GM18498 (cell line): ENCODE measurements around the gene SLC39A11.
"Not testable (repeated sequence)": the region's sequence is repeated elsewhere in the genome, so short reads cannot be mapped to it uniquely, and the experiment has no call there.

ENCODE experiments used
- ATAC-seq: cut with Tn5 transposase; IDR thresholded peaks from one replicate; pipeline ENCODE4 v1.9.1; 2021; ENCODE audit warnings: mild to moderate bottlenecking, moderate library complexity; ENCODE audit not compliant: unreplicated experiment

The SLC39A11 gene

DNA sequence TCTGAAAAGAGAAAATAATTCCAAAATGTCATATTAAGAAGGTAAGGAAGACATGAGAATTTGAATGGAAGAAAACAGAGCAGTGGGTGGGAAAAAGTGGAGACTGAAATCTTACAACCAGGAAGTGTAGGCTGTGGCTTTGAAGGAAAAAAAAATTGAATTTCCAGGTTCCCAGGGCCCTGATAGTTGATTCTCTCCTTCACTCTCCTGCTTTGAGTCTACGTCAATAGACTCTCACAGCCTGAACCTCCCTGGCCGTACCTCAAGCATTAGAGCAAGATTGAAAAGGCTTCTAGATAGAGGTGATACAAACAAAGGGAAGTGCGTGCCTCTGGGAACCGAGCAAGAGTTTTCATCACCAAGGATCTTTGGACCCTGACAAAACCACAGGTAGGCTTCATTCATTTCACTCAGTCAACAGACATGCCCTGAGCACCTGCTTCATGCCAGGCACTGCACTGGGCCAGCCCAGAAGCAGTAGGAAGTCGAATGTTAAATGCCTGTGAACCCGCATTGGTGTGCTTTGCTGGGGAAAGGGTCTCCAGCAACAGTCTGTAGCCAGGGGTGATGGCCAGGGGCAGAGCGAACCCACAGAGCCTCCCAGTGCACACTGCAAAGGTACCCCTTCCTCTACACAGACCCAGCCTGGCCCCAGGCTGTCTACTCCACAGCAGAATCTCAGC, 163.9 kb downstream of the SLC39A11 start:
- ATAC-seq = no peak

DNA sequence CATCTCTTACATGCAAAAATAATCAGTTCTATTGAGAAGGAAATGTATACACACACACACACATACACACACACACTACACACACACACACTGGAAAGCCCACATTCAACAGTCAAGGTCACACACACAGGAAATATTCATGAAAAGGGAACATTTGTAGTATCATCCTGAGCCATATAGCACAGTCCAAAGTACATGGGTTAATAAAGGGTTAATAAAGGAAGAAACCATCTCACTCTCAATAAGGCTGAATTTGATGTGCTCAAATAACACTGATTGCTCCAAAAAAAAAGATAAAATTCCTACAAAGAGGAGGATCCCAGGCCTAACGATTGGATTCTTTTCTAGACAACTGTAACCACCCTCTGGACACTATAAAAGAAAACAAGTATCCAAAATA, 164.7 kb downstream of the SLC39A11 start:
- no peak for ATAC-seq

DNA sequence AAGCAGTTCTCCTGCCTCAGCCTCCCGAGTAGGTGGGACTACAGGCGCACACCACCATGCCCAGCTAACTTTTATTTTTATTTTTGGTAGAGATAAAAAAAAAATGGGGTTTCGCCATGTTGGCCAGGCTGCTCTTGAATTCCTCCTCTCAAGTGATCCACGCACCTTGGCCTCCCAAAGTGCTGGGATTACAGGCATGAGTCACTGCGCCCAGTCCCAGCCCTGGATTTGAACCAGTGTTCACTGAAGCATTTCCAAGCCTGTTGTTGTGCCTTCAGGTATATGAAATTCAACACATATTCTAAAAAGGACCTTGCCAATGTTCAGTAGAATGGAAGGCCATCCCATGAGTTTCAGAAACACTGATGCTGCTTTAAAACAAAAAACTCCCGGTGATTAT, 165.3 kb downstream of the SLC39A11 start:
- no peak for ATAC-seq

DNA sequence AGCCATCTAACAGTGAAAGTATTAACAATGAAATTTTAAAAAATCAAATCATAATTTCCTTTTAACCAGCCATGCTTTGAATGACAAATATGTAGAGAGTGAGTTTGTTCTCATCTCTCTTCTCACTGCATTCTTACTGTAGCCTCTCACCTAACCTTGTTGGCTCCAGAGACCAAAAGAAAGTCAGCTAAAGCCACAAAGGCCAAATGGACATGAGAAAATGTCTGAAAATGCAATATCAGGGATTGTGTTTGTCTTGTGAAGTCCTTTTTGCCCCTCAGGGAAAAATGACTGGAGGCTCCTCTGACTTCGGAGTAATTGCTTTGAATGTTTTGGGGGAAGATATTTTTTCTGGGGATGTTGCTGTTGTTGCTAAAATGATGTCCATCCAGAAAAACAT, 166.3 kb downstream of the SLC39A11 start:
- no peak for ATAC-seq

DNA sequence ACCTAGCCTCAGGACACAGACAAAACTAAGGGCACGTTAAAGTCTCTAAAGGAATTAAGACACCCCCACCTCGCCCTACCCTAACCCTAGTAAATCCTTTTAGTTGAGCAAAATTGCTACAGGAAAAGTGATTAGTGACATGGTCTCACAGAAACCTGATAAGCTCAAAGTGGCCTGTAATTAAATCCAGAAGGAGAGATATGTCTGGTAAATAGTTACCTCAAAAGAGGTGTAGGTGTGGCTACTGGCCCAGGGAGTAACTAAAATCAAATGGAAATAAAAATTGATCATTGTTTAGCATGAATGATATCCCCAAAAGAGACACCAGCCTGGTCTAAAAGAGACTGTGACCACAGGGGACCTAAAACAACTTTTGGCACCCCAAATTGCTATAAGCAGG, 168.3 kb downstream of the SLC39A11 start:
- no peak for ATAC-seq

DNA sequence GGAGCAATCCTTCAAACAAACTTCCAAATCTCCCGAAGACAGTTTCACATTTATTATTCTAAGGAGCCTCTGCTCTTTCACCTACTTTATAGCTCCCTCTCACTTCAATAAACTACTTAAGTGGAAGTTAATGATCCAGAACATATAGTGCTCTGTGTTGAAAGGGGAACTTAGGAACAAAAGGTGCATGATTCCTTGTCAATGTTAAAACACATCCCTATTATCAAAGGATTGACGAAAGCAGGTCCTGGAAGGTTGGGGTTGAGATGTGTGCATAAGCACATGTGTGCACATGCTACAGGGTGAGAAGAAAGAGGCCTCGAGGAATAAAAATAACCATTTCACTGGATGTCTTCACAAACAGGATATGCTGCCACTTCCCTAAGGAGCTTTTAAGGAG, 170.3 kb downstream of the SLC39A11 start:
- no peak for ATAC-seq

DNA sequence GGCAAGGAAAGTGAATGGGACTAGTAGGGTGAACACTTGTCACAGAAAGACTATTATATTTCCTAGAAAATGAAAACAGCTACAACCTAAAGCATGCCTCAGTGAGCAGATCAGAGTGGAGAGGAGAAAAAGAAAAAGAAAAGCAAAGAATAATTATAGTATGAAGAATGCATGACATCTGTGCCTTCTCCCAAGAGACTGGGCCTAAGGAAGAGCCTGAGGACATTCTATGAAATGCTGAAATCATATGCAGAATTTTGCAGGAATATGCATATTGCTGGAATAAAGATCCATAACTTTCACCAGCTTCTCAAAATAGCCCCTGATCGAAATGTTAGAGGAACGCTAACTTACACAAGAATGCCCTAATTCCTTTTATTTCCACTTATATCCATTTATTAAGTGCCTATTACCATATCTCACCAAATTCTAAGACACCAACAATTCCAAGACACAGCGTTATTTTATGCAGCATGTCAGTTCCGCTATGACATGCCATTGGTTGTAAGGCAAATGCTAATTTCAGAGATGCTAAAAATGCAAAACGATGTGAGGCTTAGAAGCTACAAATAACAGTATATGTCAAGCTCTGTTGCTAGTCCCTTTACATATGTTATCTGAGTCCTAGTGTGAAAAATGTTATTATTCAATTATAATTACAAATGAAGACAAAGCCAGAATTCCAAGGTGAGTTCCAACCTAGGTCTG, 171.0 kb downstream of the SLC39A11 start:
- no peak for ATAC-seq

DNA sequence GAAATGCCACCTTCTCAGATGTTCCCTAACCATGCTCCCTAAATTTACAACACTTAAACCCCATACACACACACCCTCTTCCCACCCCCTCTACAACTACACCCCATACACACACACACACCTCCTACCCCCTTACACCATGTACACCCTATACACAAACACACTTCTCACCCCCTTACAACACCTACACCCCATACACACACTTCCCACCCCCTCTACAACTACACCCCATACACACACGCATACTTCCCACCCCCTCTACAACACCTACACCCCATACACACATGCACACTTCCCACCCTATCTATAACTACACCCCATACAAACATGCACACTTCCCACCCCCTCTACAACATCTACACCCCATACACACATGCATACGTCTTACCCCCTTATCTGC, 172.0 kb downstream of the SLC39A11 start:
- ATAC-seq = no peak

DNA sequence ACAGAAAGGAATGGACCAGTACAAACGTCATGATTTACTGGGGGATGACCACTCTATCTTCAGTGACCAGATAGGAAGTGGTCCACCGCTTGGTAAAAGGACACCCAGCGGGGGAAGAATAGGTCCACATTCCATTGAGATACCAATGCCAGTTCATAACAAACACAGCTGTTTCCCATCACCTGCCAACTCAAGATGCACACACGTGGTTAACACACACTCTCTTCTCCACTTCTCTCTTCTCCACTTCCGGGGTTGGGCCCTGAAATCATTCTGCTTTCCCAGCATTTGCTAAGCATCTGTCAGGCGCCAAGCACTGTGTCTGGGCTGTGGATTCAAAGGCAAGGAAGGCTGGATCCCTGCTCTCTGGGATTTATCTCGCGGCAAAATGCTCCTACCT, 175.5 kb downstream of the SLC39A11 start:
- ATAC-seq = no peak

DNA sequence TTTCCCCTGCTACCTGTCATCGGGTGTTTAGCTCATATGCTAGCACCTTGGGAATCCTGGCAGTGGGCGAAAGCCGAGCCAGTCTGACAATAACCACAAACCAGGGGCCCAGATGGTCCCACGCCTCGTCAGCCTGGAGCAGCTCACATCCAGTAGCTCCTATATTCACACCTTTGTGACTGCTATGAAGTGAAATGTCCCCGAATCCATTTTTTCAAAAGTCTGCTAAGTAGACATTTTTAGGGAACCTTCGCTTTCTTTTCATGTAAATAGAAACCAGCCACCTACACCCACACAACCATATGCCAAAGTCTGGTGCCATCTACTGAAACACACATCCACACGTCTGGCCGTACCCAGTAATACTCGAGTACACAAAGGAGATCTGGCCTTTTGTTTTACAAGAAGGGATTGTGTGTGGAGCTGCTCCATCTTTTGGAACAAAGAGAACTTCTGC, 176.8 kb downstream of the SLC39A11 start:
- no peak for ATAC-seq

DNA sequence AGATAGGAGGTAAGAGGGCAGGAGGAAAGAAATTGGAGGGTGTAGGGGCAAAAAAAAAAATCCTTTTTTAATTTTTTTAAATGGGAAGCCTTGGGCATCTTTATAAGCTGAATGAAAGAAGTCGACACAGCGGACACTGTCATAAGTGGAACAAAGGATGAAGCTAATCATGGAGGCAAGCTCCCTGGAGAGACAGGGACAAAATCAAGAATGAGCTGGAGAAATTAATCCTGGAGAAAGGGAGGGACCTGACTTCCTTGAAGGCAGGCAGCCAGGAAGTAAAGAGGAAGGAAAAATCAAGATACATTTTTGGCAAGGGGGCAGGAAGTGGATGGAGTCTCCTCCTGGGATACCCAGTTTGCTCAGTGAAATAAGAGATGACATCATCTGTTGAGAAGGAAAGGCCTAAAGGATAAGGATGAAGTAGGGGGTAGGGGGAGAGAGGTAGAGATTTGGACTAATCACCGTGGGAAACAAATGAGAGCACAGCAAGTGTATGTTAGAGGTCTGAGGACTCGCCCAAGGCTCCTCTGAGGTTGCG, 179.3 kb downstream of the SLC39A11 start:
- no peak for ATAC-seq

DNA sequence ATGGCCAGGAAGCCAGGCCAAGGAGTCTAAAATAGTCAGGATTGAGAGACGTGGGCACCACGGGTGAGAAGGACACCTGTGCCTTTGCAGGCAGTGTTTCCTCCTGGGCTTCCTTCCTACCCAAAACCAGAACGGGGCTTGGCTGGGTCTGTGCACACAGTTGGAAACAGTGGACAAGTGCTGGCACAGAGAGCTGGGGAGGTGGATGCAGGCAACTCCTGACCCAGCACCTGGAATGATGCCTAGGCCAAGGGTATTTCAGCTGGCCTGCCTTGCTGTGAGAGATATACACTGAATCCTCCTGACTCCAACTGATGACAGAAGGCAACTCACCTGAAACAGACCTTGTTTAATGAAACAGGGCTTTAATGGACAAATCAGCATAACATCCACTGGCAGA, 186.2 kb downstream of the SLC39A11 start:
- ATAC-seq = no peak

DNA sequence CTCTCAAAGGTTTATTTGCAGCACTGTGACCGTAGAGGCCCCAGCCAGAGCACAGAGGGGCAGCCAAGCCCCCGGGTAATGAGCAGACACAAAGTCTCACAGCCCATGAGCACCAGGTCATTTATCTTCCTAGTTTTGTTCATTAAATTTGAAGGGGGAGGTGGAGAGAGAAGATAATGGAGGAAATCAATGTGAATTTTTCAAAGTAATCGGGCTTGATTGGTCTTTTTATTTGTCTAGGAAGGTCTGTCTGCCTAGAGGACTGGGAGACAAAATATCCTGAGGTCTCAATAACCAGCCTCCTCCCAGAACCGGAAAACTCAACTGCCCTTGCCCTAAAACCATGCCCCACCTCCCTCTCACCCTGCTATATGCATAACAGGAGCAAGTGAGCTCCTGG, 189.0 kb downstream of the SLC39A11 start:
- ATAC-seq = no peak

DNA sequence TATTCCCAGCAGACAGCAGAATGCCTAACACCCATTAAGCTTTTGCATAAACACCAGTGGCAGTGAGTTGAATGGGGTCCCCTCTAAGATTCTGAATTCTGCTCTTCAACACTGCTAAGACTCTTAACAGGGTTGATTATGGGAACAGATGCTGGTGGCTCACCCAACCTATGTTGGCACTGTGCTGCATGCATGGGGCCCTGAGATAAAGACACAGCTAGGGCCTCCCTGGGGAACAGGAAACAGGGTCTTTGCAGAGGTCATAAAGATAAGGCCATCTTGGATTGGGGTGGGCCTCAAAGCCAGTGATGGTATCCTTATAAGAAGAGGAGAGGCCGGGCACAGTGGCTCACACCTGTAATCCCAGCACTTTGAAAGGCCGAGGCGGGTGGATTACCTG, 190.8 kb downstream of the SLC39A11 start:
- ATAC-seq = no peak

DNA sequence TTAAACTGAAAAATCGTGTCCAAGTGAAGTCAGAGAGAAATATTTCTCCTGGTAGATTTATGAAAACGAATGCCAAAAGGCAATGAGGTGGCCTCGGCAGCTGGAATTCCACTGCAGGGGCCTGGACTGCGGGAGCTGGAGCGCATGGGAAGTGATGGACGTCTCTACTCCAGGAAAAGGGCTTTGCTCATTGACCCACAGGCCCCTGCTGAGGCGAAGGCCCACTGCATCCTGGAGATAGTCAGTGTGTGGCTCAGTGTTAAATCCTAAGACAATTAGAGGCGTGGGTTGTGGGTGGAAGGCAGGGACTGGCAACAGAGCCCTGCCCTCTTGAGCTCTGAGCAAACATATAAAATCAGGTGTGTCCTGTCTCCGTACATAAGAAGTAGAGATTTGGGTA, 191.4 kb downstream of the SLC39A11 start:
- ATAC-seq = no peak

DNA sequence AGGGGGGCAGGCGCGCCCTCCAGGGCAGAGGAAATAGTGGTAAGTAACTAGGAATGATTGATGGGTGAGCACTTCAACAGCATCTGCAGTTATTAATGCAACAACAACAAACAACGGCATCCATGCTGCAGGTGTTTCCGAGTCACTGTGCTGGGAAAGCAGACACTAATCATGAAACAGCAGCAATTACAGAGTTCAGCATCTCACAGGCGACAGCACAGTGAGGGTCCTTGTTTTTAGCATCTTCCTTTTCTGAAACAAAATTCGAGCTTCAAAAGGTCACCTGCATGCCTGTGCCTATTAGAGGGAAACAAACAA, 191.9 kb downstream of the SLC39A11 start:
- no peak for ATAC-seq

DNA sequence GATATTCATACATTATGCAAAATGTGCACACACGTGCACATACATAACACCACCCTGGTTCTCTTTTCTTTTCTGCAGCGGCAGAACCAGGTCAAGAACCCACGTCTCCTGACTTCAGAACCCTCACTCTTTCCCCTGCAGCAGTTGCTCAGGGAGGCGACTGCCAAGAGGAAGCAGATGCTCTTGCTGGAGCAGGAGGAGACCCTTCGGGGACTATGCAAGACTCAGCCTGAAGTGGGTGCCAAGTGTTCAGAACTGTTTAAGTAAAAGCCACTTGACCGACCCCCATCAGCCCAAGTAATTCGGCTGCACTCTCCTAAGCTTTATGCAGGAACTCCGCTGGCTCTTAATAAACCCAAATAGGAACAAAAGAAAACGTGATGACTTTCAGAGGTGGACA, 193.8 kb downstream of the SLC39A11 start:
- no peak for ATAC-seq

DNA sequence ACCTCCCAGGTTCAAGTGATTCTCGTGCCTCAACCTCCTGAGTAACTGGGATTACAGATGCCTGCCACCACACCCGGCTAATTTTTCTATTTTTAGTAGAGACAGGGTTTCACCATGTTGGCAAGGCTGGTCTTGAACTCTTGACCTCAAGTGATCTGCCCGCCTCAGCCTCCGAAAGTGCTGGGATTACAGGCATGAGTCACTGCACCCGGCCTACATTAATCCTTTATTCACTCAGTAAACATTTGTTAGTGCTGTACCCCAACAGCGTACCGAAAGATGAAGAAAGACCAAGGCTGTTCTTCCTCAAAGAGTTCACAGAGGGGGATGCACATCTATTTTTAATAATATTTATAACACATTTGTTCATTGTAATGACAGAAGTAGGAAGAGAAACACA, 196.2 kb downstream of the SLC39A11 start:
- ATAC-seq = not testable (repeated sequence)

DNA sequence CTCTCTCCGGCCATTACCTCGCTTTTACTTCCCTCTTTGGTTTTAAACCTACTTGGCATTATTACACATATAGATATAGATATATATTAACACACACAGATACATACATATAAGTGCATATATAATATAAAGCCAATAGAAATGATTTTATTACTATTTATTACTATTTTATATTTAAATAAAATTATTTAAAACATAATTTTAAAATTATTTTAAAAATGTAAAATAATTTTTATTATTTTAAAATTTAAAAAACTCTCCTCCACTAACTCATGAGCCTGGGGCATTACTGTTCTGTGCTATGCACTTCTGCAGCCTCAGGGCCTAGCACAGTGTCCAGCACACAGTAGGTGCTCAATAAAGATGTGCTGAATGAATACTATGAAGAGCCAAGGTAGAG, 200.9 kb downstream of the SLC39A11 start:
- ATAC-seq = no peak

DNA sequence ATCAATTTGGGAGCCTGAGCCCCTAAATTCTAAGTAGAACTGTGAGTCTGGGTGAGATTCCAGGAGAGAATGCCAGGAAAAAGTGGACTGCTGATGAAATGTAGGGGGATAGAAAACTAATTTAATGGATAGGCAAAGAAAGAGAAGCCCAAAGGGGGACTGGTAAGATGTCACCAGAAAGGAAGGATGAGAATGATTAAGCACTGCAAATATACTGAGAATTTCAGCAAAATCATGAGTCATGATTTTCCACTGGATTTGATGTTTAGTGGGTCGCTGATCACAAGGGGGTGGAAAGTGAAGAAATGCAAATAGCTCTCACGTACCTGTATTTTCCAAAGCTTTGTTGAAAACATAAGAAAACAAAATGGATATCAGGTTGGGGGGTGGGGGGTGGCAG, 201.8 kb downstream of the SLC39A11 start:
- ATAC-seq = no peak

DNA sequence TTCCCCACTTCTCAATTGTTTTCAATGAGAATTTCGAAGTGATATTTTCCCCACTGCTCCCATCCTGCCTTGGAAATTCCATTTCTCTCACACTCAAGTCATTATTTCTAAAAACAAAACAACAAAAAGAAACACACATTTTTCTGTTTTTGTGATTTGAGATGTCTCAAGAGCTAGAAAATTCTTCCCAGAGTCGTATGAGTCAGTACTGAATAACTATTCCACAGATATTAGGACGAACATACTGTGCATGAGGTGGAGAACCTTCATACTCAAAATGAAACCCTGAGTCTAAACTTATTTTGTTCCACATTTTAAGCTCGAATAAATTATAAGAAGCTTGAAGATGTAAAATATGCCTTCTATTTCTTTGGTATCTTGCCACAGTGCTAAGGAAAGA, 204.6 kb downstream of the SLC39A11 start:
- ATAC-seq = no peak

DNA sequence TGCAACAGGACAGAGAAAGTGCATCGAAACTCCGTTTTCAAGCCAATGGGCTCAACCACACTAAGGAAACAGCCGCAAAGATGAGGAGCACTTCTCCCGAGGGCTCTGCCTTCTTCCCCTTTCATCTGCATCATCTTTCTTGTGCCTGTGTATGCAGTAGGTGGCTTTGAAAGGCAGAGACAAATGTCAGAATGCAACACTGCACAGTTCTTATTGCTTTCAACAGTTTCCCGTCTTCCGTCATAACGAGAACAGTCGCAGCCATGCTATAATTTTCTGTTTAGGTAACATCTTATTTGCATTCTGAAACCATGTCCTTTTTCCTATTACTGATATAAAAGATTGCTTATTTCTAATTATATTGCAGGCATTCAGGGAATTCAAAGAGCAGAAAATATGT, 205.2 kb downstream of the SLC39A11 start:
- ATAC-seq = no peak

DNA sequence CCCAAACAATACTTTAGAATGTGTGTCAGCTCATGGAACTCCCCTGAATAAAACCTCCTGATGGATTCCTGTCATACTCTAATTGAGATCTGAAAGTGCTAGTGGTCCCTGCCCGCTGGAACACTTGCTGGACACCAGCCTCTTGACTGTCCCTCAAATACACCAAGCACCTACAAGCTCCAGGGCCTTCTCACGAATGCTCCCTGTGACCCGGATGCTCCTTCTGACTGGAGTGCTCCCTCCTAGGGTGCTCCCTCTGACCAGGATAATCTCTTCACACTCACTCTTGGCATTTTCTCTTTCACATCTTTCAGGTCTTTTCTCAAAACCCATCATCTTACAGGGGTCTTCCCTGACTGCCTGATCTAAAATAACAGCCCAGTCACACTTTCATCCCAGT, 205.9 kb downstream of the SLC39A11 start:
- no peak for ATAC-seq
